ENCODE results near the gene PPP2R1B. TPM values are rescaled to one million over a fixed set of nuclear protein-coding genes. Genes with fewer than 3 reads are reported as not detected.

The PPP2R1B gene
- total RNA-seq, 1 donor from 2014 or later = 44.5 TPM

GRCh38 chr11:111782109-111782741 is 16.0 kb upstream of the PPP2R1B start:
- H4K20me1 ChIP-seq (ENCODE audit: insufficient read depth, low read length) = no peaks in the 10 kb centered on the region
- no peak overlapping the region for H3K4me3 ChIP-seq (ENCODE audit: insufficient read depth, low read depth, low read length)
- no peaks in the 10 kb centered on the region for H3K9me3 ChIP-seq (ENCODE audit: insufficient read depth, low read depth, low read length)
- H2AFZ ChIP-seq (ENCODE audit: low read depth, low read length) = no peak overlapping the region
- H3K4me1 ChIP-seq (ENCODE audit: insufficient read depth, low read length) = no peaks in the 10 kb centered on the region
- TF ChIP-seq CTCF (IDR thresholded peaks at IDR 0.05; ENCODE audit: insufficient read depth, low read depth, low read length) (no peak), EZH2 (IDR thresholded peaks at IDR 0.05; ENCODE audit: insufficient read depth, low read length) (no peak)
- Mint-ChIP-seq H3K27ac (ENCODE audit: unreplicated experiment) (no peak overlapping the region), H3K4me3 (ENCODE audit: unreplicated experiment) (no peak overlapping the region), H3K27me3 (ENCODE audit: low read depth, unreplicated experiment) (no peaks in the 10 kb centered on the region), H3K9me3 (ENCODE audit: unreplicated experiment) (no peaks in the 10 kb centered on the region), H3K4me1 (ENCODE audit: low read depth, unreplicated experiment) (peaks cover 3% of the 10 kb centered on the region), H3K36me3 (ENCODE audit: low read depth, unreplicated experiment) (peaks cover 6% of the 10 kb centered on the region)
- H3K9ac ChIP-seq (ENCODE audit: low read length) = no peak overlapping the region
- no peaks in the 10 kb centered on the region for H3K27me3 ChIP-seq (ENCODE audit: insufficient read depth, low read length)
- H3K27ac ChIP-seq (ENCODE audit: low read depth, low read length) = no peak overlapping the region
- H3K36me3 ChIP-seq (ENCODE audit: insufficient read depth, low read length) = peaks cover 9% of the 10 kb centered on the region
- H3K4me2 ChIP-seq (ENCODE audit: low read length) = no peak overlapping the region
- no peaks in the 10 kb centered on the region for H3K79me2 ChIP-seq (ENCODE audit: insufficient read depth, low read length)
- no peak for FAIRE-seq
- DNase-seq (ENCODE audit: low read depth) = no peak

- Mint-ChIP-seq H3K4me3 (ENCODE audit: unreplicated experiment) (no peak overlapping the region), H3K27me3 (ENCODE audit: low read depth, unreplicated experiment) (no peaks in the 10 kb centered on the region), H3K27ac (ENCODE audit: unreplicated experiment) (no peak overlapping the region), H3K9me3 (ENCODE audit: unreplicated experiment) (no peaks in the 10 kb centered on the region), H3K36me3 (ENCODE audit: low read depth, unreplicated experiment) (no peaks in the 10 kb centered on the region), H3K4me1 (ENCODE audit: low read depth, unreplicated experiment) (peaks cover 3% of the 10 kb centered on the region)
- Histone ChIP-seq H3K4me1 (ENCODE audit: insufficient read depth, low read length) (no peaks in the 10 kb centered on the region), H3K4me2 (ENCODE audit: low read length) (no peak overlapping the region), H2AFZ (ENCODE audit: low read depth, low read length) (no peak overlapping the region), H3K79me2 (ENCODE audit: insufficient read depth, low read length) (no peaks in the 10 kb centered on the region), H3K27ac (ENCODE audit: low read depth, low read length) (no peak overlapping the region), H3K36me3 (ENCODE audit: insufficient read depth, low read length) (no peaks in the 10 kb centered on the region), H3K9me3 (ENCODE audit: insufficient read depth, low read depth, low read length) (no peaks in the 10 kb centered on the region), H3K27me3 (ENCODE audit: insufficient read depth, low read length) (no peaks in the 10 kb centered on the region), H3K4me3 (ENCODE audit: insufficient read depth, low read depth, low read length) (no peak overlapping the region), H4K20me1 (ENCODE audit: insufficient read depth, low read length) (no peaks in the 10 kb centered on the region), H3K9ac (ENCODE audit: low read length) (no peak overlapping the region)
- no peak for DNase-seq (ENCODE audit: low read depth)
- FAIRE-seq = no peak
- no peak for TF ChIP-seq CTCF (IDR thresholded peaks at IDR 0.05; ENCODE audit: insufficient read depth, low read depth, low read length)
- TF ChIP-seq EZH2 (IDR thresholded peaks at IDR 0.05; ENCODE audit: insufficient read depth, low read length) = no peak
These were observed 12.9 kb upstream of the PPP2R1B start for GRCh38 chr11:111779118-111779517.

GRCh38 chr11:111778047-111778558 is 11.9 kb upstream of the PPP2R1B start:
- no peaks in the 10 kb centered on the region for H3K9me3 ChIP-seq (ENCODE audit: insufficient read depth, low read depth, low read length)
- no peaks in the 10 kb centered on the region for H3K27me3 ChIP-seq (ENCODE audit: insufficient read depth, low read length)
- no peaks in the 10 kb centered on the region for H3K79me2 ChIP-seq (ENCODE audit: insufficient read depth, low read length)
- no peak overlapping the region for H3K4me2 ChIP-seq (ENCODE audit: low read length)
- no peak overlapping the region for H3K9ac ChIP-seq (ENCODE audit: low read length)
- H3K4me3 ChIP-seq (ENCODE audit: insufficient read depth, low read depth, low read length) = no peak overlapping the region
- no peak overlapping the region for H3K27ac ChIP-seq (ENCODE audit: low read depth, low read length)
- DNase-seq (ENCODE audit: low read depth) (no peak), FAIRE-seq (no peak)
- no peak overlapping the region for H3K27ac Mint-ChIP-seq (ENCODE audit: unreplicated experiment)
- no peak overlapping the region for H3K4me3 Mint-ChIP-seq (ENCODE audit: unreplicated experiment)
- H3K9me3 Mint-ChIP-seq (ENCODE audit: unreplicated experiment) = no peaks in the 10 kb centered on the region
- H3K36me3 Mint-ChIP-seq (ENCODE audit: low read depth, unreplicated experiment) = no peaks in the 10 kb centered on the region
- TF ChIP-seq CTCF (IDR thresholded peaks at IDR 0.05; ENCODE audit: insufficient read depth, low read depth, low read length) (no peak), EZH2 (IDR thresholded peaks at IDR 0.05; ENCODE audit: insufficient read depth, low read length) (no peak)
- H3K27me3 Mint-ChIP-seq (ENCODE audit: low read depth, unreplicated experiment) = no peaks in the 10 kb centered on the region
- no peak overlapping the region for H2AFZ ChIP-seq (ENCODE audit: low read depth, low read length)
- H3K36me3 ChIP-seq (ENCODE audit: insufficient read depth, low read length) = no peaks in the 10 kb centered on the region
- no peaks in the 10 kb centered on the region for H3K4me1 ChIP-seq (ENCODE audit: insufficient read depth, low read length)
- no peaks in the 10 kb centered on the region for H4K20me1 ChIP-seq (ENCODE audit: insufficient read depth, low read length)
- H3K4me1 Mint-ChIP-seq (ENCODE audit: low read depth, unreplicated experiment) = peaks cover 3% of the 10 kb centered on the region

Data from astrocyte (in vitro differentiated cells and primary cell).